ENCODE measurements around the gene RIPPLY2. TPM values are rescaled to one million over a fixed set of nuclear protein-coding genes. Genes with fewer than 3 reads are reported as not detected.

Gene RIPPLY2
- total and polyA plus RNA-seq, 2 donors = 0.26 to 2.5 TPM

- Histone ChIP-seq H3K36me3 (ENCODE audit: insufficient read depth) (no peaks in the 10 kb centered on the region), H3K4me3 (ENCODE audit: low read depth, low read length) (no peak overlapping the region), H3K4me1 (ENCODE audit: insufficient read depth) (no peaks in the 10 kb centered on the region), H3K27ac (ENCODE audit: low read depth) (no peak overlapping the region)
- DNase-seq (ENCODE audit: extremely low spot score) = no peak
- 95% methylated on average over 1 of the region's 1 CpG for WGBS
Measured at GRCh38 chr6:83901624-83902023, 48.5 kb downstream of the RIPPLY2 start.

GRCh38 chr6:83904395-83904794 is 51.2 kb downstream of the RIPPLY2 start:
- 94% methylated on average over 4 of the region's 4 CpGs for WGBS
- H3K4me1 ChIP-seq (ENCODE audit: insufficient read depth) = no peaks in the 10 kb centered on the region
- no peaks in the 10 kb centered on the region for H3K36me3 ChIP-seq (ENCODE audit: insufficient read depth)
- H3K4me3 ChIP-seq (ENCODE audit: low read depth, low read length) = no peak overlapping the region
- DNase-seq (ENCODE audit: extremely low spot score) = no peak
- H3K27ac ChIP-seq (ENCODE audit: low read depth) = no peak overlapping the region

GRCh38 chr6:83905648-83906047 is 52.5 kb downstream of the RIPPLY2 start:
- no peak for DNase-seq (ENCODE audit: extremely low spot score)
- H3K4me3 ChIP-seq (ENCODE audit: low read depth, low read length) = no peak overlapping the region
- H3K4me1 ChIP-seq (ENCODE audit: insufficient read depth) = no peaks in the 10 kb centered on the region
- H3K36me3 ChIP-seq (ENCODE audit: insufficient read depth) = no peaks in the 10 kb centered on the region
- no peak overlapping the region for H3K27ac ChIP-seq (ENCODE audit: low read depth)
- 86% methylated on average over 4 of the region's 4 CpGs for WGBS

Other genes starting within 250 kb of the RIPPLY2 start
- gene SNAP91, start 144.3 kb upstream of the RIPPLY2 start, total RNA-seq = 5.2 TPM
- gene SNAP91, start 144.3 kb upstream of the RIPPLY2 start, polyA plus RNA-seq = 2.4 TPM
- gene CYB5R4, start 6.3 kb downstream of the RIPPLY2 start, total RNA-seq = 9.4 TPM
- 13.4 TPM for gene CYB5R4, start 6.3 kb downstream of the RIPPLY2 start, polyA plus RNA-seq
- gene MRAP2, start 180.4 kb downstream of the RIPPLY2 start, total RNA-seq = 5.6 TPM
- gene MRAP2, start 180.4 kb downstream of the RIPPLY2 start, polyA plus RNA-seq = 0.92 TPM